ENCODE data around the gene MYO1F. TPM values are rescaled to one million over a fixed set of nuclear protein-coding genes. Genes with fewer than 3 reads are reported as not detected.
A peak's percentile ranks its signal among the peaks of the same experiment; 100 is the strongest.
"Not testable (repeated sequence)": the region's sequence is repeated elsewhere in the genome, so short reads cannot be mapped to it uniquely, and the experiment has no call there.

Gene MYO1F
- total RNA-seq, 1 experiment from 2014 or later, result 0.16 TPM

DNA sequence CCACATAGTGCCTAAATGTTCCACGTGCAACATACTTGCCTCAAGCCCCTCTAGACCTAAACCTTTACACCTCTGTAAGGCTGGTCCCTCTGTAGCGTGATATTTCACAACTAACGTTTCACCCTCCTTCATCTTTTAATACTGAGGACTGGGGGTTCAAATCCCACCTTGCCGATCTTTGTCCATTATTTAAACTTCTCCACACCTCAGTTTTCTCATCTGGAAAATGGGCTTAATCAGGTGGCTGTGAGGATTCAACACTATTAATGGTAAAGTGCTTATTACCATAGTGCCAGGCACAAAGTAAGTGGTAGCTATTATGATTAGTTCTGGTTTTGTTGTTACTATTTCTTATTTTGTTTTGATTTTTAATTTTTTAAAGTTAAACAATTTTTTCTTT is 40.7 kb upstream of the MYO1F start:
- no TSS peak for BruUV-seq (replicated peaks)
- POLR2A ChIA-PET, result no interaction called here
- Mint-ChIP-seq H3K4me1 (ENCODE audit: insufficient read depth, unreplicated experiment) (no peaks in the 10 kb centered on the region), H3K36me3 (ENCODE audit: insufficient read depth, unreplicated experiment) (no peaks in the 10 kb centered on the region), H3K27me3 (ENCODE audit: insufficient read depth, unreplicated experiment) (peaks cover 29% of the 10 kb centered on the region), H3K9me3 (ENCODE audit: unreplicated experiment) (no peaks in the 10 kb centered on the region), H3K27ac (ENCODE audit: low read depth, unreplicated experiment) (no peak overlapping the region), H3K4me3 (ENCODE audit: unreplicated experiment) (no peak overlapping the region)
- intact Hi-C loops (cut with micrococcal nuclease), result no loop called here
- CTCF ChIA-PET, result interaction anchor here (0.6 to 1.2 kb wide), 5 partner anchors 21 to 1169 kb away, joined by 3 to 4 read pairs (median 3); no protein-coding TSS in a partner anchor
- TF ChIP-seq, protein P1, sequence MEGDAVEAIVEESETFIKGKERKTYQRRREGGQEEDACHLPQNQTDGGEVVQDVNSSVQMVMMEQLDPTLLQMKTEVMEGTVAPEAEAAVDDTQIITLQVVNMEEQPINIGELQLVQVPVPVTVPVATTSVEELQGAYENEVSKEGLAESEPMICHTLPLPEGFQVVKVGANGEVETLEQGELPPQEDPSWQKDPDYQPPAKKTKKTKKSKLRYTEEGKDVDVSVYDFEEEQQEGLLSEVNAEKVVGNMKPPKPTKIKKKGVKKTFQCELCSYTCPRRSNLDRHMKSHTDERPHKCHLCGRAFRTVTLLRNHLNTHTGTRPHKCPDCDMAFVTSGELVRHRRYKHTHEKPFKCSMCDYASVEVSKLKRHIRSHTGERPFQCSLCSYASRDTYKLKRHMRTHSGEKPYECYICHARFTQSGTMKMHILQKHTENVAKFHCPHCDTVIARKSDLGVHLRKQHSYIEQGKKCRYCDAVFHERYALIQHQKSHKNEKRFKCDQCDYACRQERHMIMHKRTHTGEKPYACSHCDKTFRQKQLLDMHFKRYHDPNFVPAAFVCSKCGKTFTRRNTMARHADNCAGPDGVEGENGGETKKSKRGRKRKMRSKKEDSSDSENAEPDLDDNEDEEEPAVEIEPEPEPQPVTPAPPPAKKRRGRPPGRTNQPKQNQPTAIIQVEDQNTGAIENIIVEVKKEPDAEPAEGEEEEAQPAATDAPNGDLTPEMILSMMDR (IDR thresholded peaks at IDR 0.05; ENCODE audit: unreplicated experiment), result no peak
- DNase-seq (ENCODE audit: unreplicated experiment), result no peak

DNA sequence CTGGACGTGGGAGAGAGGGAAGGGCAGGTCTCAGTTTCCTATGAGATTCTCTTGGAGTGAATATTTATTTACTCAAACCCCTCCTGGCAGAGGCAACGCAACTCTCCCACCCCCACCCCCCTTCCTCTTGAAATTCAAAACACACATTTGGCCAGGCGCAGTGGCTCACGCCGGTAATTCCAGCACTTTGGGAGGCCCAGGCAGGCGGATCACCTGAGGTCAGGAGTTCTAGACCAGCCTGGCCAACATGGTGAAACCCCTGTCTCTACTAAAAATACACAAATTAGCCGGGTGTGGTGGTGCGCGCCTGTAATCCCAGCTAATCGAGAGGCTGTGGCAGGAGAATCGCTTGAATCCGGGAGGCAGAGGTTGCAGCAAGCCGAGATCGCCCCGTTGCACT is 40.1 kb upstream of the MYO1F start:
- ChIA-PET POLR2A (interaction anchor here (0.6 kb wide), 1 partner anchor 173 kb away, joined by 3 read pairs; no protein-coding TSS in a partner anchor), CTCF (interaction anchor here (0.6 to 1.9 kb wide), 6 partner anchors 19 to 1169 kb away, joined by 3 to 6 read pairs (median 4); no protein-coding TSS in a partner anchor)
- peaks cover 29% of the 10 kb centered on the region for H3K27me3 Mint-ChIP-seq (ENCODE audit: insufficient read depth, unreplicated experiment)
- H3K27ac Mint-ChIP-seq (ENCODE audit: low read depth, unreplicated experiment); BruUV-seq (replicated peaks); H3K36me3 Mint-ChIP-seq (ENCODE audit: insufficient read depth, unreplicated experiment); H3K9me3 Mint-ChIP-seq (ENCODE audit: unreplicated experiment); H3K4me1 Mint-ChIP-seq (ENCODE audit: insufficient read depth, unreplicated experiment); DNase-seq (ENCODE audit: unreplicated experiment); intact Hi-C loops (cut with micrococcal nuclease); H3K4me3 Mint-ChIP-seq (ENCODE audit: unreplicated experiment): not testable (repeated sequence)

DNA sequence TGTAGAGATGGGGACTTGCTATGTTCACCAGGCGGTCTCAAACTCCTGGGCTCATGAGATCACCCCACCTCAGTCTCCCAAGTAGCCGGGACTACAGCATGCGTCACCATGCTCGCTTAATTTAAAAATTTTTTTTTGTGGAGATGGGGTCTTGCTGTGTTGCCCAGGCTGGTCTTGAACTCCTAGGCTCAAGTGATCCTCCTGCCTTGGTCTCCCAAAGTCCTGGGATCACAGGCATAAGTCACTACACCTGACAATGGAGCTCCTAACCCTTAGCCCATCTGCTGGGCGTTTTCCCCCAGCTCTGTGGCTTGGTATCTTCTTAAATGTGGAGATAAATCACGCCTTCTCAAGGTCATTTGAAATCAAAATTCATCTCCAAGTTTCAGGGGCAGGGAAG is 39.6 kb upstream of the MYO1F start:
- no peaks in the 10 kb centered on the region for H3K36me3 Mint-ChIP-seq (ENCODE audit: insufficient read depth, unreplicated experiment)
- intact Hi-C loops (cut with micrococcal nuclease), result no loop called here
- DNase-seq (ENCODE audit: unreplicated experiment), result no peak
- no TSS peak for BruUV-seq (replicated peaks)
- H3K27ac Mint-ChIP-seq (ENCODE audit: low read depth, unreplicated experiment), result no peak overlapping the region
- ChIA-PET CTCF (interaction anchor here (0.6 to 1.9 kb wide), 4 partner anchors 23 to 38 kb away, joined by 3 to 6 read pairs (median 6); no protein-coding TSS in a partner anchor), POLR2A (interaction anchor here (0.6 kb wide), 1 partner anchor 173 kb away, joined by 3 read pairs; no protein-coding TSS in a partner anchor)
- H3K9me3 Mint-ChIP-seq (ENCODE audit: unreplicated experiment), result no peaks in the 10 kb centered on the region
- H3K4me3 Mint-ChIP-seq (ENCODE audit: unreplicated experiment), result no peak overlapping the region
- peaks cover 29% of the 10 kb centered on the region for H3K27me3 Mint-ChIP-seq (ENCODE audit: insufficient read depth, unreplicated experiment)
- TF ChIP-seq, protein P1 (IDR thresholded peaks at IDR 0.05; ENCODE audit: unreplicated experiment), result no peak
- no peaks in the 10 kb centered on the region for H3K4me1 Mint-ChIP-seq (ENCODE audit: insufficient read depth, unreplicated experiment)

DNA sequence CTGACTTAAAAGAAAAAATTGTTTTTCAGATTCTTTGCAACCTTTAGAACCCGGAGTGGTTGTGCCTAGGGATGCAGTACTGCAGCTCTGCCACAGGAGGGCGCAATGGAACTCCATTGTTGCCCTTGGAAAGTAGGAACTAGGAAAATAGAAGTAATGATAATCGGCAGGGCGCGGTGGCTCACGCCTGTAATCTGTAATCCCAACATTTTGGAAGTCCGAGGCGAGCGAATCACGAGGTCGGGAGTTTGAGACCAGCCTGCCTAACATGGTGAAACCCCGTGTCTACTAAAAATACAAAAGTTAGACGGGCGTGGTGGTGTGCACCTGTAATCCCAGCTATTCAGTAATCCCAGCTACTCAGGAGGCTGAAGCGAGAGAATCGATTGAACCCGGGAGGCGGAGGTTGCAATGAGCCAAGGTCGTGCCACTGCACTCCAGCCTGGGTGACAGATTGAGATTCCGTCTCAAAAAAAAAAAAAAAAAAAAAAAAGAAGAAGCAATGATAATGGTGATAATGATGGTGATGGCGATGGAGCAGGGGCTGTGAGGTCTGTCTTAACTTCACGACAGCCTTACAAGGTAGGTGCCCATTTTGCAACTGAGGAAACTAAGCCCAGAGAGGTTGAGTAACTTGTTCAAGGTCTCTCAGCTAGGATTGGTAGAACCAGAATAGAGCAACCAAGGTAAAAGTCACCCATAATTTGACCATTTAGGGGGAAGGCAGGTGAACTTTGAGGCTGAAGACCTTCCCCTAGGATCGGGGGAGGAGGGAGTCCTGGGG is 38.8 kb upstream of the MYO1F start:
- DNase-seq (ENCODE audit: unreplicated experiment), result peak; percentile 60
- H3K4me1 Mint-ChIP-seq (ENCODE audit: insufficient read depth, unreplicated experiment), result no peaks in the 10 kb centered on the region
- TF ChIP-seq, protein P1 (IDR thresholded peaks at IDR 0.05; ENCODE audit: unreplicated experiment), result peak; percentile 87
- intact Hi-C loops (cut with micrococcal nuclease), result loop anchor here (1.0 kb wide), 1 partner anchor 463 kb away; no protein-coding TSS in a partner anchor
- no TSS peak for BruUV-seq (replicated peaks)
- ChIA-PET POLR2A (no interaction called here), CTCF (interaction anchor here (0.6 to 1.9 kb wide), 7 partner anchors 11 to 239 kb away, joined by 3 to 6 read pairs (median 3); no protein-coding TSS in a partner anchor)
- peaks cover 29% of the 10 kb centered on the region for H3K27me3 Mint-ChIP-seq (ENCODE audit: insufficient read depth, unreplicated experiment)
- no peaks in the 10 kb centered on the region for H3K36me3 Mint-ChIP-seq (ENCODE audit: insufficient read depth, unreplicated experiment)
- H3K9me3 Mint-ChIP-seq (ENCODE audit: unreplicated experiment), result no peaks in the 10 kb centered on the region
- no peak overlapping the region for H3K4me3 Mint-ChIP-seq (ENCODE audit: unreplicated experiment)
- no peak overlapping the region for H3K27ac Mint-ChIP-seq (ENCODE audit: low read depth, unreplicated experiment)

Measured in MCF 10A (cell line).